ENCODE results near the gene PIK3C2G.

PIK3C2G gene

GRCh38 chr12:18343708-18344107, 82.4 kb downstream of the PIK3C2G start:
- H3K27ac ChIP-seq (replicated peaks): no peak overlapping the region
- no peak for DNase-seq (ENCODE audit: low read depth in 1 of 2, low spot score in 1 of 2)
- TF ChIP-seq GABPA (IDR thresholded peaks at IDR 0.05; ENCODE audit: low read depth) (no peak), POLR2AphosphoS5 (IDR thresholded peaks at IDR 0.05; ENCODE audit: low read depth) (no peak), CTCF (IDR thresholded peaks at IDR 0.05; ENCODE audit: insufficient read depth, low read length) (no peak), REST (IDR thresholded peaks at IDR 0.05; ENCODE audit: insufficient replicate concordance, low read depth) (no peak), SPI1 (IDR thresholded peaks at IDR 0.05; ENCODE audit: borderline replicate concordance, low read depth) (no peak)

GRCh38 chr12:18345021-18345735, 83.9 kb downstream of the PIK3C2G start:
- TF ChIP-seq CTCF (IDR thresholded peaks at IDR 0.05; ENCODE audit: insufficient read depth, low read length) (no peak), POLR2AphosphoS5 (IDR thresholded peaks at IDR 0.05; ENCODE audit: low read depth) (no peak), REST (IDR thresholded peaks at IDR 0.05; ENCODE audit: insufficient replicate concordance, low read depth) (no peak), SPI1 (IDR thresholded peaks at IDR 0.05; ENCODE audit: borderline replicate concordance, low read depth) (no peak), GABPA (IDR thresholded peaks at IDR 0.05; ENCODE audit: low read depth) (no peak)
- H3K27ac ChIP-seq (replicated peaks): no peak overlapping the region
- no peak for DNase-seq (ENCODE audit: low read depth in 1 of 2, low spot score in 1 of 2)
- H3K4me3 ChIP-seq (replicated peaks; ENCODE audit: insufficient read depth, low read length): no peak overlapping the region
- no peaks in the 10 kb centered on the region for H3K27me3 ChIP-seq (ENCODE audit: insufficient read depth, poor library complexity, severe bottlenecking)

More at GRCh38 chr12:18343708-18344107, 82.4 kb downstream of the PIK3C2G start:
- Histone ChIP-seq H3K4me3 (replicated peaks; ENCODE audit: insufficient read depth, low read length) (no peak overlapping the region), H3K27me3 (ENCODE audit: insufficient read depth, poor library complexity, severe bottlenecking) (no peaks in the 10 kb centered on the region)

GRCh38 chr12:18352312-18352711, 91.0 kb downstream of the PIK3C2G start:
- H3K27ac ChIP-seq (replicated peaks): no peak overlapping the region
- H3K4me3 ChIP-seq (replicated peaks; ENCODE audit: insufficient read depth, low read length): no peak overlapping the region
- H3K27me3 ChIP-seq (ENCODE audit: insufficient read depth, poor library complexity, severe bottlenecking): no peaks in the 10 kb centered on the region
- no peak for DNase-seq (ENCODE audit: low read depth in 1 of 2, low spot score in 1 of 2)
- TF ChIP-seq POLR2AphosphoS5 (IDR thresholded peaks at IDR 0.05; ENCODE audit: low read depth) (no peak), CTCF (IDR thresholded peaks at IDR 0.05; ENCODE audit: insufficient read depth, low read length) (no peak), GABPA (IDR thresholded peaks at IDR 0.05; ENCODE audit: low read depth) (no peak), REST (IDR thresholded peaks at IDR 0.05; ENCODE audit: insufficient replicate concordance, low read depth) (no peak), SPI1 (IDR thresholded peaks at IDR 0.05; ENCODE audit: borderline replicate concordance, low read depth) (no peak)

Data from HL-60 (cell line).